ENCODE data around the gene GPR78. TPM values are rescaled to one million over a fixed set of nuclear protein-coding genes. Genes with fewer than 3 reads are reported as not detected.
A peak's percentile ranks its signal among the peaks of the same experiment; 100 is the strongest.

The GPR78 gene
- total RNA-seq, 6 experiments from 2014 or later, result 0.05 to 0.14 (median 0.09) TPM; not detected in 2

DNA sequence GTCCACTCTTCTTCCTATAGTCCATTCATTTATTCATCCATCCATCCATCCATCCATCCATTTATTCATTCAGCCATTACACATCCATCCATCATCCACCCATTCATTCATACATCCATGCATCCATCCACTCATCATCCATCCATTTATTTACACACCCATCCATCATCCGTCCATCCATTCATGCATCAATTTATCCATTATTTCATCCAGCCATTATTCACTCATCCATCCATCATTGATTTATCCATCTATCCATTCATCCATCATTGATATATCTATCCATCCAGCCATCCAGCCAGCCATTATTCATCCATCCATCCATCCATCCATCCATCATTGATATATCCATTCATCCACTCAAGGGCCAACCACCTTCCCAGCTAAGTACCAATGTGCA is 25.1 kb downstream of the GPR78 start:
- Mint-ChIP-seq H3K4me1 (ENCODE audit: low read depth) (no peaks in the 10 kb centered on the region), H3K27ac (no peak overlapping the region), H3K27me3 (ENCODE audit: insufficient read depth) (peaks cover 22% of the 10 kb centered on the region), H3K4me3 (no peak overlapping the region), H3K36me3 (ENCODE audit: low read depth) (no peaks in the 10 kb centered on the region), H3K9me3 (no peaks in the 10 kb centered on the region)
- DNase-seq, result no peak
- TF ChIP-seq, protein P1, sequence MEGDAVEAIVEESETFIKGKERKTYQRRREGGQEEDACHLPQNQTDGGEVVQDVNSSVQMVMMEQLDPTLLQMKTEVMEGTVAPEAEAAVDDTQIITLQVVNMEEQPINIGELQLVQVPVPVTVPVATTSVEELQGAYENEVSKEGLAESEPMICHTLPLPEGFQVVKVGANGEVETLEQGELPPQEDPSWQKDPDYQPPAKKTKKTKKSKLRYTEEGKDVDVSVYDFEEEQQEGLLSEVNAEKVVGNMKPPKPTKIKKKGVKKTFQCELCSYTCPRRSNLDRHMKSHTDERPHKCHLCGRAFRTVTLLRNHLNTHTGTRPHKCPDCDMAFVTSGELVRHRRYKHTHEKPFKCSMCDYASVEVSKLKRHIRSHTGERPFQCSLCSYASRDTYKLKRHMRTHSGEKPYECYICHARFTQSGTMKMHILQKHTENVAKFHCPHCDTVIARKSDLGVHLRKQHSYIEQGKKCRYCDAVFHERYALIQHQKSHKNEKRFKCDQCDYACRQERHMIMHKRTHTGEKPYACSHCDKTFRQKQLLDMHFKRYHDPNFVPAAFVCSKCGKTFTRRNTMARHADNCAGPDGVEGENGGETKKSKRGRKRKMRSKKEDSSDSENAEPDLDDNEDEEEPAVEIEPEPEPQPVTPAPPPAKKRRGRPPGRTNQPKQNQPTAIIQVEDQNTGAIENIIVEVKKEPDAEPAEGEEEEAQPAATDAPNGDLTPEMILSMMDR (IDR thresholded peaks at IDR 0.05), result no peak

DNA sequence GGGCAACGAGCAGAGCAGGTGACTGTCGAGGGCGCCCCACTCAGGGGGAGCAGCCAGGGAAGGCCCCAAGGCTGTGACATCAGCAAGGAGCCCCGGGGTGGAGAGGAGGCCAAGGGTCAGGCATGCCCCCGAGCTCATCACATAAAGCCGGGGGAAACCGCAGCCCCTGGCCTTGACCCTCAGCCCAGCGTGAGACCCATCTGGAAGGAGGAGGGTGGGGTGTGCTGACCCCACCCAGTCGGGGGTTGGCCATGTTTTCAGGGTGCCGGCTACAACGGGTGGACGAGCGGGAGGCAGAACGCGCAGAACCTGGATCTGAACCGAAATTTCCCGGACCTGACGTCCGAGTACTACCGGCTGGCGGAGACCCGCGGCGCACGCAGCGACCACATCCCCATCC is 26.3 kb downstream of the GPR78 start:
- H3K4me3 Mint-ChIP-seq, result no peak overlapping the region
- no peaks in the 10 kb centered on the region for H3K36me3 Mint-ChIP-seq (ENCODE audit: low read depth)
- no peak for DNase-seq
- no peak overlapping the region for H3K27ac Mint-ChIP-seq
- peaks cover 17% of the 10 kb centered on the region for H3K27me3 Mint-ChIP-seq (ENCODE audit: insufficient read depth)
- H3K4me1 Mint-ChIP-seq (ENCODE audit: low read depth), result no peaks in the 10 kb centered on the region
- TF ChIP-seq, protein P1 (IDR thresholded peaks at IDR 0.05), result no peak
- no peaks in the 10 kb centered on the region for H3K9me3 Mint-ChIP-seq

DNA sequence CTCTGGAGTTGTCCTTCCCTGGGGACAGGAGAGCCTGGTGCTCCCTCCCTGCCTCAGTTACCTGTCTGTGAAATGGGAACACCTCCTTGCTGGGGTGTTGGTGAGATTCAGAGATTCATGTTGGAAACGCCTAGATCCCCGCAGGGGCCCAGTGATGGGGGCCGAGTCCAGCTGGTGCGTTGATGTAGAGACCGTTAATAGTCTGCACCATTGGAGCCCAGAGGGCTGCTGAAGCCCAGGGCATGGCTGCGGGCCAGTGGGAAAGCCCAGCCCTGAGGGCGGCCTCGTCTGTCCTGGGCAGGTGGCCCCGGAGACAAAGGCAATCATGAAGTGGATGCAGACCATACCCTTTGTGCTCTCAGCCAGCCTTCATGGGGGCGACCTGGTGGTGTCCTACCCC is 26.8 kb downstream of the GPR78 start:
- Mint-ChIP-seq H3K4me3 (no peak overlapping the region), H3K27ac (no peak overlapping the region), H3K9me3 (no peaks in the 10 kb centered on the region), H3K4me1 (ENCODE audit: low read depth) (no peaks in the 10 kb centered on the region), H3K36me3 (ENCODE audit: low read depth) (no peaks in the 10 kb centered on the region), H3K27me3 (ENCODE audit: insufficient read depth) (peaks cover 13% of the 10 kb centered on the region)
- no peak for DNase-seq
- TF ChIP-seq, protein P1 (IDR thresholded peaks at IDR 0.05), result no peak

DNA sequence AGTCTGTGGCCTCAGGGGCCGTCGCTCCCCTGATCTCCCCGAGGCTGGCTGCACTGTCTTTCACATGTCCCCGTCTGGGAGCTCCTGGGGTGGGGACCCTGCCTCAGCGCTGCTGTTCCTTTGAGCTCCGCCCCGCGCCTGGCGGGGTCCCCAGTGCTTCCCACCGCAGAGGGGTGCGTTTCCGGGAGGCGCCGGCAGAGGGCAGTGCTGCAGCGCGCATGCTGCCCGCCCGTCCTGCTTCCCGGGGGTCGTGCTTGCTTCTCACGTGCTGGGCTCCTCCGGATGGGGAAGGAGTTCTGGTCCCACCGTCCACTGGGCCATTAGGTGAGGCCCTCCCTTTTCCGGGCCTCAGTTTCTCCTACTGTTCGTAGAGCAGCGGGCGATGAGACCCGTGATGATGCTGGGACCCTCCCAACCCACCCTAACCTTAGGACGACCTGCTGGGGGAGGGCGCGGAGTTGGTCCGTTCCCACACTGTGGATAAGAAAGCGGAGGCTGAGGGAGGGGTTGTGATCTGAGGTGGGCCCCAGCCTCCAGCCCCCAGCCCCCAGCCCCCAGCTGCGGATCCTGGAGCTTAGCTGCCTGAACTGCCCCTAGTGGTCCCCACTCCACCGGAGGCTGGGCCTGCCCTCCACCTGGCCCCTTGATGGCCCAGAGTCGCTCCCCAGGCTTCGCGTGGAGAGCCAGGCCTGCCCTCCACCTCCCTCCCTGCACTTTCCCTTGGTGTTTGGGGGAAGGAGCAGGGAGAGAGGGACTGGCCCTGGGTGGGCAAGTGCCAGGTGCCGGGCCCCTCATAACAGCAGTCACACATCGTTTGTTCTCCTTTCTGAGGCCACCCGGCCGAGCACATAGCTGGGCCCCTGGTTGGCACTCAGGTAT is 27.6 kb downstream of the GPR78 start:
- H3K4me1 Mint-ChIP-seq (ENCODE audit: low read depth), result no peaks in the 10 kb centered on the region
- TF ChIP-seq, protein P1 (IDR thresholded peaks at IDR 0.05), result peak; percentile 98
- peaks cover 8% of the 10 kb centered on the region for H3K27me3 Mint-ChIP-seq (ENCODE audit: insufficient read depth)
- H3K4me3 Mint-ChIP-seq, result no peak overlapping the region
- H3K27ac Mint-ChIP-seq, result no peak overlapping the region
- DNase-seq, result no peak
- H3K9me3 Mint-ChIP-seq, result no peaks in the 10 kb centered on the region
- no peaks in the 10 kb centered on the region for H3K36me3 Mint-ChIP-seq (ENCODE audit: low read depth)

DNA sequence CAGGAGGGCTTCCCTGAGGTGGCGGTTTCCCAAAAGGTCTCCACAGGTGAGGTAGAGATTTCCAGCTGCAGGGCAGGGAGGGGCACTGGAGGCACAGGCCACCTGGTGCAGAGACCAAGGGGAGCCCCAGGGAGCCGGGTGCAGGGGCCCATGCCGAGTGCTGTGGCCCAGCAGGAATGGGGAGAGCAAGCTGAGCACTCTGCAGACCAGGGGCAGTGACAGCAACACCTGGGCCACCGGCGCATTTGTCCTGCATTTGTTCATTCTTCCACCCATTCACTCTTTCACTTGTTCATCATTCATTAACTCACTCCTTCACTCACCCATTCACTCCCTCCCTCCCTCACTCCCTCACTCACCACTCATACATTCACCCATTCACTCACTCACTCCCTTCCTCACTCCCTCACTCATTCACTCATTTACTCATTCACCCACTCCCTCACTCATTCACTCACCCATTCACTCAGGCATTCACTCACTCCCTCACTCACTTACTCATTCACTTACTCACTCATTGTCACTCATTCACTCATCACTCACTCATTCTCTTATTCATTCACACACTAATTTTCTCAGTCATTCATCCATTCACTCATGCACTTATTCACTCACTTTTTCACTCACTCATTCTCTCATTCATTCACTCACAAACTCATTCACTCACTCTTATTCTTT is 28.7 kb downstream of the GPR78 start:
- Mint-ChIP-seq H3K9me3 (no peaks in the 10 kb centered on the region), H3K4me3 (no peak overlapping the region), H3K36me3 (ENCODE audit: low read depth) (no peaks in the 10 kb centered on the region), H3K27ac (no peak overlapping the region), H3K27me3 (ENCODE audit: insufficient read depth) (peaks cover 7% of the 10 kb centered on the region), H3K4me1 (ENCODE audit: low read depth) (no peaks in the 10 kb centered on the region)
- TF ChIP-seq, protein P1 (IDR thresholded peaks at IDR 0.05), result no peak
- DNase-seq, result no peak
